GM21717 (cell line): ENCODE results near the gene TMEM225B.
"Not testable (repeated sequence)": the region's sequence is repeated elsewhere in the genome, so short reads cannot be mapped to it uniquely, and the experiment has no call there.

Source experiments
- ATAC-seq: cut with Tn5 transposase; IDR thresholded peaks from one replicate; pipeline ENCODE4 v1.9.1; 2021; ENCODE audit warnings: mild to moderate bottlenecking, moderate library complexity; ENCODE audit not compliant: unreplicated experiment

TMEM225B gene

DNA sequence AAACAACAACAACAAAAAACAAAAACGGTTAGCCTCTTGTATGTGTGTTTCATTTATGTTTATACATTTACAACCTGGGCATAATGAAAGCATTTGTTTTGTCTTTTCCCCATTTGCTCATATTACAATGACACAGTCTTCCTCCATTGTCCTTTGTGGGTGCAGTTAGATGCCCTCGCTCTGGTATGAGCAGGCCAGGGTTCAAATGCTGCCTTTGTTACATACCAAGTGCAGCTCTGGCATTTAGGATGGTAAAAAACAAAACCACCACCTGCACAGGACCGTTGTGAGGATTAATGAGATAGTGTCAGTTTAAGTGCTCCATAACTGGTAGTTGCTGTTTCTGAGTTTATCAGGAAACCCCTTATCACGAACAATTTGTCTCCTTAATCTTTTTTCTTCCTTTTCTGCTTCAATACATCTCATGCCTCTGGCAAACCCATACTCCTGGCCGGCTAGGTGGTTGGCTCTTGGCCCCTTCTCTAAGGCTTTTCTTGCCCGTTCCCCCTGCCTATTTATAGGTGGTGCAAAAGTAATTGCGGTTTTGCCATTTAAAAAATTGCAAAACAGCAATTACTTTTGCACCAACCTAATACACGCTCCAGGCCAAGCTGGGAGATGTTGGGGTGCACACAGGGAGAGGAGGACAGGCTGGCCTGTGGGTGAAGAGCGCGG is 18.6 kb upstream of the TMEM225B start:
- no peak for ATAC-seq

DNA sequence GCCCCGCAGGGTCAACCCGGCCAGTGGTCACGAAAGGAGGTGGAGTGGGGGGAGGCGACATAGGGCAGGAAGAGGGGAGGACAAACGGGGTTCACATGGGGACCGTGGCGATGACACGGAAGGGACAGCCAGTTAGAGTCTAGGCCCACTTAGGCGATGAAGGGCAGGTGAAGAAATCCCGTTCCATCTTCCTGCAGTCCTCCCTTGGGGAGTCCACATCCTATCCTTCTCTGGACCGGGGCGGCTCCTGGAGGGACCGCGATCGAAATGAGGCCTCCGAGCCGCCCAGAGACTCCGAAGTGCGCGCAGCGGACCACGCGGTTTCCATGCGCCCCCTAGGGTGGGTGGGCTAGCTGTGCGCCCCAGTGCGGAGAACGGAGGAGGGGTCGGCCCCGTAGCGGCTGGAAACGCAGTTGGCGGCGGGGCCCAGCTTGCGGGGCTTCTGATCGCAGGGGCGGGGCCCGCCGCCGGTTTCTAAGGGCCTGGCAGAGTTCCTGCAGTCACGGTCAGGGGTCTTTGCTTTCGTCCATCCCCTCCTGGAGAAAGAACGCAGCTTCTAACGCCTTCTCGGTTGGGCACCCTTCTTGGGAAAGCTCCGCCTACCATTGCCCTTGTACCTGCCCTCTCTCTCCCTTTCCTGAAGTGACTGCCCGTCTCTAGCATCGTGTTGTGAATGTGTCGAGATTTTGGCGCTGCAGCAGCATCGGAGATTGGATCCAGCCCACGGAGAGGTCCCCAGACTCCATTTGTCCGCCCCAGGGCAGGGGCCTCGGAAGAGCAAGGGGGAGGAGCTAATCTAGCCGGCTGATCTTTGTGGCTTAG is 17.9 kb upstream of the TMEM225B start:
- ATAC-seq, result no peak

- not testable (repeated sequence) for ATAC-seq
Measured at GRCh38 chr7:99580778-99581332, 17.2 kb upstream of the TMEM225B start.

DNA sequence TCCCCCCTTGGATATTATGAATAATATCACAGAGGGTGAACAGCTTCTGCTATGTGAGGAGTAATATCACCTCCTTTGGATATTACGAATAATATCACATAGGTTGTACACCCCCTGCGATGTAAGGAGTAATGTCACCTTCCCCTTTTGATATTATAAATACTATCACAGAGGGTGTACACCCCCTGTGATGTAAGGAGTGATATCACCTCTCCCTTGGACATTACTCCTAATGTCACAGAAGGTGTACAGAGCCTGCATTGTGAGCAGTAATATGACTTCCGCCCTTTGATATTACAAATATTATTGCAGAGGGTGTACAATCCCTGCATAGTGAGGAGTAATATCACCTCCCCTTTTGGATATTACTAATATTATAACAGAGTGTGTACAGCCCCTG is 9.2 kb upstream of the TMEM225B start:
- ATAC-seq, result no peak

- ATAC-seq, result no peak
Measured at GRCh38 chr7:99594948-99595745, 2.9 kb upstream of the TMEM225B start.

GRCh38 chr7:99596408-99596955 is 1.6 kb upstream of the TMEM225B start:
- no peak for ATAC-seq

DNA sequence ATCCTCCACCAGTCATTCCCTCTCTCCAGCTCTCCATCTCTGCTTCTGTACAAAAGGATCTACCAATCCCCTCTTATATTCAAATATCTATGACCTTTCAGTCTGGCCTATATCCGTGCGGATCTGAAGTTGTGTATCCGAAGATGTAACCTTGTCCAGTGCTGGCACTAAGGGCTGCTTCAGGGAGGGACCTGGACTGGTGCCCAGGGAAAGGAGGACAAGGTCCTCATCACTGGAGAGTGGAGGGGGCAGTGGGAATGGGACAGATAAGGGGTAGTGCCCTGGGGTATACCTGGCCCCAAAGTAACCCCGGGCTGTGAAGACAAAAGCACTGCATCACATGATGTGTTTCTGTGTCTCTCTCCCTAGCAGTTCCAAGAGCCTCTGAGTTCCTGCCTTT is 1.8 kb downstream of the TMEM225B start:
- ATAC-seq, result no peak

GRCh38 chr7:99601656-99602310 is 3.7 kb downstream of the TMEM225B start:
- ATAC-seq, result no peak

- no peak for ATAC-seq
Measured at GRCh38 chr7:99605527-99605926, 7.5 kb downstream of the TMEM225B start.

GRCh38 chr7:99606531-99606930 is 8.5 kb downstream of the TMEM225B start:
- ATAC-seq, result no peak

GRCh38 chr7:99607548-99607947 is 9.5 kb downstream of the TMEM225B start:
- no peak for ATAC-seq

- ATAC-seq, result no peak
Measured at GRCh38 chr7:99614495-99614894, 16.4 kb downstream of the TMEM225B start.

- ATAC-seq, result no peak
Measured at GRCh38 chr7:99615989-99616358, 17.9 kb downstream of the TMEM225B start.

GRCh38 chr7:99616359-99617191 is 18.5 kb downstream of the TMEM225B start, which contains the start of gene ZSCAN25:
ZSCAN25 (plus strand) TSS chr7:99616946; CDS start chr7:99619607, 2,661 bp downstream.
- ATAC-seq, result peak; percentile 87

- ATAC-seq, result no peak
Measured at GRCh38 chr7:99617192-99617781, 19.2 kb downstream of the TMEM225B start.

DNA sequence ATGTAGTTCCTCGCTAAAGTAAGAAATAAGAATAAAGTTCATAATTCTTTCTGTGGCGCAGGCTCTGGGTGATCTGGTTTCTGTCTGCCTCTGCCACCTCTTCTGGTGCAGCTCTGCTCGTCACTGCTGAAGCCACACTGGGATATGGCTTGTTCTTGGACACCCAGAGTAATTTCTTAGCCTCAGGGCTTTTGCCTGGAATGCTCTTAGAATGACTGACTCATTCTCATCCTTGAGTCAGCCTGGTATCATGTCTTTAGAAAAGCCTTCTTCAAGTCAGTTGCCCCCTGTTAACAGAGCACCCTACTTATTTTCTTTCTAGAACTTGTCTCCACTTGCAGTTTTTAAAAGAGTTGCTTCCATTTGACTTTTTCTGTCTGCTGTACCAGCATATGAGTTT is 20.7 kb downstream of the TMEM225B start:
- no peak for ATAC-seq

DNA sequence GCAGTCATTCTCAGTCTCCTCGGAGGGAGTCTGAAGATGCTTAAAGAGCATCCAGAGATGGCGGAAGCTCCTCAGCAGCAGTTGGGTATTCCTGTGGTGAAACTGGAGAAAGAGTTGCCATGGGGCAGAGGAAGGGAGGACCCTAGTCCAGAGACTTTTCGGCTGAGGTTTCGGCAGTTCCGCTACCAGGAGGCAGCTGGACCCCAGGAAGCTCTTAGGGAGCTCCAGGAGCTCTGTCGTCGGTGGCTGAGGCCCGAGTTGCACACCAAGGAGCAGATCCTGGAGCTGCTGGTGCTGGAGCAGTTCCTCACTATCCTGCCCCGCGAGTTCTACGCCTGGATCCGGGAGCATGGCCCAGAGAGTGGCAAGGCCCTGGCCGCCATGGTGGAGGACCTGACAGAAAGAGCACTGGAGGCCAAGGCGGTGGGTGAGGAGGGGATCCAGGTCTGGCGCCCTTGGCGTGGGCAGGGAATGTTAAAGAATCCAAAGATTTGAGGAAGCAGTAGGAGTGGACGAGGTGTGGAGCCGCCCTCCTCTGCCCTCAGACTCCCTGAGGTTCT is 21.6 kb downstream of the TMEM225B start:
- ATAC-seq, result no peak

- no peak for ATAC-seq
Measured at GRCh38 chr7:99621271-99621670, 23.2 kb downstream of the TMEM225B start.

GRCh38 chr7:99622596-99622995 is 24.5 kb downstream of the TMEM225B start:
- no peak for ATAC-seq
